NCI-H2196 treated with DMSO at 0.1 percent for 48 hours (cell line): ENCODE measurements around the gene GLIS1.

Source experiments
- DNase-seq: peaks from one replicate; lab custom pipeline; 2025; ENCODE audit not compliant: unreplicated experiment; lab: John Stamatoyannopoulos, UW

Gene GLIS1

DNA sequence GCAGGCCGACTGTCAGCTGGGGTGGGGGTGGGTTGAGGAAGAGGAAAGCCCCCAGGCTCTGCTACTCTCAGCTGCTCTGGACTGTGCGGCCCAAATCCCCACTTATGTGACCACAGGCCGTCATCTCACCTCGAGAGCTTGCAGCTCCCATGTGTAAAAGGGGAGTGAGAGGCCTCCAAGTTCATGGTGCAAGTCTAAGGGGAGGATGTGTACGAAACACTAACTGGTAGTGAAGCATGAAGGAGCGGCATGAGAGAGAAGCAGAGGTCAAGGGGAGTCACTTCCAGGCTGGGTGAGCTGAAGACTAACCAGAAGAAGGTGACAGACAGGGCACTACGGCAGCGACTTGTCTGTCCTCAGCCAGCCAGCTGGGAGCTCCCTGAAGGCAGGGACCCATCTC lies 43.8 kb downstream of the GLIS1 start:
- no peak for DNase-seq

DNA sequence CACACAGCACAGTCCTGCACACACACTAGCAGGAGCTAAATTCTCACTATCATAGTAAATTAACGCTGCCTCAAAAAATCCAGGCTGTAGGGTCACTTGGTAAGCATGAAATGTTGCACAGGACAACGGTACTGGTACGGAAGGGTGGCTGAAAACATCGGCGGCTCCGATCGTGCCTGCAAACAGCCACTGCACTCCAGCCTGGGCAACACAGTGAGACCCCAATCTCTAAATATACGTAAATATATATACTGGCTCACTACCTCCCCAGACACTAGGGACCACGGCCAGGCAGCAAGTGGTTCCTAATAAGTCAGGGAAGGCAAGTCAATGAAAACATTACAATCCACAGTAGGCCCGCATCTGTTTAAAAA lies 44.3 kb downstream of the GLIS1 start:
- DNase-seq: no peak

DNA sequence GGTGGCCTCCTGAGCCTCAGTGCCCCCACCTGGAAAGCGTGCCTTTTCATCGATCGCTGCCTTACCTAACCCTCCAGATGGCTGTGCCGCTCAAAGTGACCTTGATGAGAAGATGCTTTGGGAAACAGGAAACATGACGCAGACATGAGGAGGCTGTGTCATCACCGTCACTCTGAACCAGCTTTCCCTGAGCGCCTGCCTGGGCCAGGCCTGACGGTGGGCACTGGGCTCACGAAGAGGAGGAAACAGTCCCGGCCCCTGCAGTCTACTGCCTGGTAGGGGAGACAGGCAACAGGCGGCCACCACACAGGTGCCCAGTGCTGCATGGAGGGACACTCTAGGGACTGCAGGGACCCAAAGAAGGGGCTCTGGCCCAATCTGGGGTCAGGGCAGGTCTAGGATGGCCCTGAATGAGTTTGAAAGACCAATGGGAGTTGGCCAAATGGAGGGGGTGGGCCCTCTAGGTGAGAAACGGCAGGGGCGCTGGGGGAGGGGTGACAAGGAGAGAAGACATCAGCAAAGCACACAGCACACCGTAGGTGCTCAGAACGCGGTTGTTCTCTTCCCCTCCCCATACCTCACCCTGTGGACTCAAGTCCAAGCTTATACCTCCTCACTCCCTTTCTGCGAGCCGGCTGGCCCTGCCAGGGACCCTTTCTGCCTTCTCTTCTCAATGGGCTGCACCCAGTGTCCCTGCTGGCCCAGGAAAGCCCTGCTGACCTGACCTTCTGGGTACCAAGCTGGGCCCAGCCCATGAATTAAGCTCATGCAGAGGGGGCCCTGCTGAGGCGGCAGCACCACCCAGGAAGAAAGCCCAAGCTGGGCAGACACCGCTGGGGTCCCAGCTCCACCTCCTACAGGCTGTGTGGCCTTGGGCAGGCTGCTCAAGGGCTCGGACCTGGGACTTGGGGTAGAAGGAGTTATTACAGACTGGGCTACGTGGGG lies 44.9 kb downstream of the GLIS1 start:
- DNase-seq: no peak

DNA sequence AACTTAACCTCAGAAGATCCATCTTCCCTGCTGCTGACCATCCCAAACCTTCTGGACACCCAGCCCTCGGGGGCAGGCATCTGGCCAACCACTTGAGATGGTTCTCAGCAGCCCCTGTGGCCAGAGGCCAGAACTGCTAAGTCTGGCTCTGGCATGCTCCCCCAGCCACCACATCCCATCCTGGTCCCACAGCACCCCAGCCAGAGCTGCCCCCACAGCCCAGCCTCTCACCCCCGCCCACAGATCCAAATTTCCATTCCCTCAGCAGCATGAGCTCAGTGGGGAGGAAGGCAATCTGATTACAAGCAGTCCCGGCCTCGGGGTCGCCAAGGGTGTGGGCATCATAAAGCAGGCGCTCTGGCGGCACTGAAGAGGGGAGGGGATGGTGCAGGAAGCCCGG lies 45.6 kb downstream of the GLIS1 start:
- DNase-seq: no peak

DNA sequence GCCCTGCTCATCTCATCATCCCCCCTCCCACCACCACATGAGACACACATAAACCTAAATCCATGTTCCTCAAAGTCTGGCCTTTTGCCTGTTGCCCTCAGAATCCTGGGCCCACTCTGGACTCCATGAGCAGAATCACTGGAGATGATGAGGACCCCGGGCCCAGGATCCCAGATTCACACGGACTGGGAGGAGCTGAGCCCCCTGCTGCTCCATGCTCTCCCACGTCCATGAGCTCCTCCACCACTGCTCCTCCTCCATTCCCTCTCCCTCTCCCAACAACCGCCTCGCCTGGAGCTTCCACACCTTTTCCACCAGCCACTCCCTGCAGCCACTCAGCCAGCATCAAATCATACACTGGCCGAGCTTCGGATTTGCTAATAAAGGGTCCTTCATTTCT lies 47.6 kb downstream of the GLIS1 start:
- no peak for DNase-seq

DNA sequence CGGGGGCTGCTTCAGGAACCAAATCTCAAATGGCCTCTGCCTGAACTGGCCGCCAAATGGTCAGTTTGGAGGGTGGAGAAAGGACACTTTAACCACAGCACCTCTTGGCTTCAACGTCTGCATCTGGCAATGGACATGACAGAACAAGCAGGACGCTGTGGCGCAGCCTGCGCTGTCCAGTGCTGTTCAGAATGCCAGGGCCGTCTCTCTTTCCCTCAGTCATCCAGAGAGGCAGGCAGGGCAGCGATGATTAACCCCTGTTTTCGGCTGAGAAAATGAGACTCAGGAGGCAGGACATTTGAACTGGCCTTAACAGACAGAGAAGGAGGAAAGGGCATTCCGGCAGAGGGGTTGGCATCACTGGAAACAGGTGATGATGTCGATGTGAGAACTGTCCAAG lies 48.6 kb downstream of the GLIS1 start:
- DNase-seq: no peak

DNA sequence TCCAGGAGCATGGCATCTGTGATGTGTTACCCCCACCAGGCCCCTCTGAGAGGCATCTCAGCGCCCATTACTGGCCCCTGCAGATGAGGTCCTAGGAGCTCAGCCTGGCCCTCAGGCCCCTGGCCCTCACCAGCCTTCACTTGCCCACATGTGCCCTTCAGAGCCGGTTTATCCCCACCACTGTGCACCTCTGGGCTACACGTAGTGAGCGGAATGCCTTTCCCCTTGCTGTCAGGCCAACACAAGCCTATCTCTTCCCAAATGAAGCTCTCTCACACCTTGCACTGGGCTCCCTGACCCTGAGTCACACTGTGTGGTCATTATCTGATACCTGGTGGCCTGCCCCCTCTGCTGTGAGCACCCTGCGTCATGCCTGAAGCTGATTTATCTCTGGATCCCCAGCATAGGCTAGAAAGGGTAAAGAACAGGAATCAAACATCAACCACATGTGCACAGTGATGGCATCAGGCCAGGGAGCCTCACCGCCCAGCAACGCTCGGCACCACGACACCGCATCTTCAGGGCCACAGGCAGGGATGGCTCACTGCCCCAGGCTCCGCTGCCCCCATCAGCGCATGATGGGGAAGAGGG lies 49.1 kb downstream of the GLIS1 start:
- no peak for DNase-seq

DNA sequence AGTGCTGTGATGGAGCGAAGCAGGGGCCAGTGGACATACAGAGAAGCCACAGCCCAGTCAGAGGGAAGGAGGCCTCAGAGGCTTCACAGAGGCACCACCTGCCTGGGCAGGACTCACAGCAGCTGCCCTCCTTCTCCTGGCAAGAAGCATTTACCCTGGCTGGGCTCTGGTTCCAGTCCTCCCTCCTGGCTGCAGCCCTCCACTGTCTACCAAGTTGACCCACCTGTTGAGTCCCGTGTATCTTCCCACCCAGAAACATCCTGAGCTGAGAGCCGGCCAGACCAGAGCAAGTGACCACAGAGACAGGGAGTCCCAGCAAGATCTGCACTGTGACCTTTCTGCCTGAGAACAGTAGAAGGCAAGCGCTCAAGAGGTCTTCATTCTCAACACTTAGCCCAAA lies 49.7 kb downstream of the GLIS1 start:
- no peak for DNase-seq

DNA sequence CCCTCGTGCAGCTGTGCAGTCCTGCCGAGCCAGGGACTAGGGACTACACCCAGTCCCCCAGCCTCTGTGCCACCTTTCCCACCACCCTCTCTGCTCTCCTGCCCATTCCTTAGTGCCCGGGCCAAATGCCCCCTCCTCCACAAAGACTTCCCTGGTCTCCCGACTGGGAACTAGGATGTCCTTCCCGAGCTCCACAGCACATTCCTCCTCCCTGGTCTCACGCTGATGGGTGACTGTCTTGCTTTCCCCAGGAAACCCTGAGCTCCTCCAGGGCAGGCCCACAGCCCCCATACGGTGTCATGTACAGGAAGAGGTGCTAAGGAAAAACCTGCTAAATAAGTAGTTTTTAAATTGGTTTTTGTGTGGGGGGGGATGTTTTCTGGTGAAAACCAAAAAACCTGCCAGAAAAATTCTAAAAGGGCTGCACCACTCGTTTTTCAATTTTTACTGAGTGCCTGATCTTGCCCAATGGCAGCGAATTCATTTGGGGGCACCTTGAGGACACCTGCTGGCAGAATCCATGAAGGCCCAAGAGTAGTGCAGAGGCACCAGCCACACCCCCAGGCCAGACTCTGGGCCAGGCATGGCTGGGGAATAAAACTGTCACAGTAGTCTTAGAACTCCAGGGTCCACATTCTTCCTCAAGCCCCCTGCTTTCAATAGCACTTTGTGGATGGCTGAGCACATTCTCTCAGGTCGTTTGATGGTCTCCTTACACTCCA lies 50.4 kb downstream of the GLIS1 start:
- DNase-seq: no peak

DNA sequence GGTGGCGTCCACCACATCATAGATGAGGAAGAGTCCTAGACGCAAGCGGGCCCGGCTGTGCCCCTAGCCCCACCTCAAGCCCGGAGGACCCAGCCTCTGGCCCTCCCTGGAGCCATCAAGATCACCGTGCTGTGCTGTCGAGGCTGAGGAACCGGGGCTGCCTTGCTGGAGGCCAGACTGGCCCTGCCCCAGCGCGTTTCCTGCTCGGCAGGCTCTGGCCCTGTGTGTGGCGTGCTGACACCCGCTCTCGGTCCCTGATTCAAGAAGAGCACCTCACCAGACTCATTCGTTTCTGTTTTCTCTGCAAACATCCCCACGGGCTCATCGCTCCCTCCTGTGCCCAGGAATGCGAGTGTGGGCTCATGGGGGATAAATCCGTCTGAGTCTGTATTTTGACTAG lies 51.1 kb downstream of the GLIS1 start:
- no peak for DNase-seq

DNA sequence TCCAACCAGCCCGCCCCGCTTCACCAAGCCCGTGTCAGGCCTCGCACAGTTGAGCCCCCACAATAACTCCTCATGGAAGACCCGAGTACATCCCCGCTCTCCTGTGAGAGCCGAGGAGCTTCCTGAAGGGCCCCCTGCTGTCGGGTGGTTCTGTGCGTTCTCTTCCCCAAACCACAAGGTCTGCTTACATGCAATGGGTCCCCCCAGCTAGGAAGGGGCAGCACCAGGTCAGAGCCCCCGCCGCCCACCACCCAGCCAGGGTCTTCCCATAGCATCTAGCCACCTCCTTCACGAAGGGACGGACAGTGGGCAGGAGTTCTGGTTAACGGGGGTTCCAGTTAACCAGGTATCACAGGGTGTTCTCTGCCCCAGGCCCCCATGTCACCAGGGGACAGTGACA lies 51.5 kb downstream of the GLIS1 start:
- no peak for DNase-seq

DNA sequence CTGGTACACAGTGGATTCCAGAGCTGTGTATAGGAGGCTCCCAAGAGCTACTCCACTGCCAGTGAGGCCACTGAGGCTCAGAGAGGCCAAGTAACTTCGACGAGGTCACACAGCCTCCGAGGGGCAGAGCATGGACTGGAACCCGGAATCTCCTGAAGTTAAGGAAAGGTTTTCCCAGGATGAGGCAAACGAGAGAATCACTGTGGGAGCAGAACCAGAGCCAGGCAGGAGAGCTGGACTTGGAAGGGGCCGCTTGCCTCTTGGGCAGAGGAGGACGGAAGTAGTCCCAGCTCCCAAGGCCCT lies 52.0 kb downstream of the GLIS1 start:
- DNase-seq: no peak

DNA sequence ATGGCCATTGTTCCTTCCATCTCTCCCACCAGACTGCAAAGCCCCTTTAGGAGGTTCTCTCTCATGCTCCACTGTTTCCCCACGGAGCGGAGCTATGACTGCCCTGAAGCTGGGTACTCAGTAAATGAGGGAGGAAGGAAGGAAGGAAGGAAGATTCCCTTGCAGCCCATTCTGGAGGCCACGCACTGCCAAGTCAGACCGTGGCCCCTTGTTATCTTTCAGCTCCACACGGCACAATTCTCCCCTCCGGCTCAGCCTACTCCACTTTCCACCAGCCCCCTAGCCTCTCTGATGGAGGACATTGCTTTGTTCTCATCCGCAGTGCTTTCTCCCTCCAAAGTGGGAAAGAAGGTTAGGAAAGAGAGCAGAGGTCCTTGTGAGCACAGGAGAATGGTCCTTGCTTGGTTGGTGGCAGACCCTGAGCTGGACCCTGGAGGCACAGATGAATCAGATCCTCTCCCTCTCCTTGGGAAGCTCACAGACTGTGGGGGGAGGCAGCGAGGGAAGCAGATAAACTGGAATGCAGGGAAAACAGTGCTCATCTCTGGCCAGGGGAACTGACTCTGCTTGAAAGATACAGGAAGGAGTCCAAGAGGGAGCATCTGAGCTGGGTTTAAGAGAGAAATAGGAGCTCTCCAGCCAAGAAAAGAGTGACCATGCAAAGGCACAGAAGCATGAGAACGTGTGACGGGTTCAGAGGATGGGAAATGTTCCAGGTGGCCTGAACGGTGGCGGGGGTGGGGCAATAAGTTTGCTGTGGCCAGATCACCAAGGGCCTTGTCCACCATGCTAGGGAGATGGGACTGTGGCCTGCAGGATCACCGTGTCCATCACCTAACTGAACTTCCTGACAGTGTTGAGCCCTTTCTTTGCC lies 52.6 kb downstream of the GLIS1 start:
- no peak for DNase-seq

DNA sequence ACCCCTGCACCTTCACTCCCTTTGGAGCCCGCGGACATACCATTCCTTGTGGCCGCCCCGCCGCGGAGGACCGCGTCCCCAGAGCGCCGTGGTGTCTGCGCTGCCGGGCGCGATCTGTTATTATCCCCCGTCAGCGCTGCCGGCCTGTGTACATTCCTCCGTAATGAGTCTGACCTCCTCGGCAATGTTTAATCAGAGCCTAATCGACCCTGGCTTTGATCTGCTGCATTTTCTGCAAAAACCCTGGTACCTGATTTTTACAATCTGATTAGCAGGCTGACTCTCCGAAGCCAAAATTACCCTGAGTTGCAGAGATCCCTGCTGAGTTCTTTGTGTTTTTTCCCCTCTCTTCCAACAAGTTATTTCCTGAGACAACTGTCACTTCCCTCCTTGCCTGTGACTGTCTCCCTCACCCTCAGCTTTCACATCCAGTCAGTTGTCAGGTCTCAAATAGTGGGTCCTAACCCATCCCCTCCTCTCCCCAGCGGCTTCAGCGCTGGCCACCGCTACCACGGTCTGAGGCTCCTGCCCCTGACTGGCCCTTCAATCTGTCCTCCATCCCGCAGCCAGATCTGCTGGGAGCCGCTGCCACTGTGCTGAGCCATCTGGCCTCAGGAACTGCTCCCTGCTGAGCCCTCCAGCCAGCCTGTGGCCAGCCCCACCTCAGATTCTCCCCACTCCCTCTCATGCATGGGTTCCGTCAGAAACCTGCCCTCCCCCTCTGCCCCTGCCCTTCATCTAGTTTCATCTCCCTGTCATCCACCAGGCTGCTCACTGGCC lies 53.5 kb downstream of the GLIS1 start:
- DNase-seq: no peak

DNA sequence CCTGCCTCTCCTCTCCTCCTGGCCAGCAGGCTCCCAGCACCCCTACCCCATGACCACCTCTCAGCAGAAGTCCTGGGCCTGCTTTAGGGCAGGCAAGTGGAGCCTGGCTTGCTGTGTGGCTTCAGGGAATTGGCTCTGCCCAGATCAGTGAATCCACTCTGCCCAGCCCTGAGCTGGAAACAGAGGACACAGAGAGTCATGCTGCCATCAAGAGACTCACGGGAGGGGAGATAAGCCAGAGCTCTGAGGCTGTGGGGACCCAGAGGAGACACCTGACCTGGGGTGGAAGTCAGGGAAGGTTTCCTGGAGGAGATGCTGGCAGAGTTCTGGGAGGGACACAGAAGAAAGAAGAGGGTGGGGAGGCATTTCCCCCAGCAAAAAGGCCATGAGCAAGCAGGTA lies 54.2 kb downstream of the GLIS1 start:
- DNase-seq: no peak

DNA sequence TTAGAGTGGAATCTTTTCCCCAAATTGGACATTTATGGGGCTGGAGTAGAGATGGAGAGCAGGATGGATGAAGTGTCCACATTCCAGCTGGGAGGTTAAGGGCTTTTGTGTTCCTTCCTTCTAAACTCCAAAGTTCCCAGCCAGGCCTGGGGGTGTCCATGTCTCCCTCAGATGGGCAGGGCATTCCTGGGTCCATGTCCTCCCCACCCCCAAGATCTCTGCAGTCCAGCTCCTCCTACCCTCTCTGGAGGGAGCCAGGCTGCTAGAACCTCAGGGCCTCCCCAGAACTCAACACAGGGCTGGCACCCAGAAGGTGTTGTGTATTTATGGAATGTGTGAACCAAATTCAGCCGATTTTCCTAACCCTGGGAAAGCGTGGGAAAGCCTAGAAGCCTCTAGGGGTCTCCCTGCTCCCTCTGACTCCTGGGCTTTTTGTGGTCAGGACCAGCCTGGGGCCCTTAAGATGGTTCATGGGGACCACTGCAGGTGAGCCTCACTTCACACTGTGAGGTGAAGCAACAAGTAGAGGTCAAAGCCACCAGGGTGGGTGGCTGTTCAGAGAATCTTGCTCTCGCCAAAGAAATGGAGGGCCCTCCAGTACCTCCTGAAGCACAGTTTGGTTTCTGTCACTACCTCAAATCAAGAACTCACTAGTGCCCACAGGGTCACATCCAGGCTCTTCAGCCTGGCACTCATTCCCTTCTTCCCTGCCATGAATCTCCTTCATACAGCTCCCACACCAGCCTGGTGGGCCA lies 54.8 kb downstream of the GLIS1 start:
- DNase-seq: no peak

DNA sequence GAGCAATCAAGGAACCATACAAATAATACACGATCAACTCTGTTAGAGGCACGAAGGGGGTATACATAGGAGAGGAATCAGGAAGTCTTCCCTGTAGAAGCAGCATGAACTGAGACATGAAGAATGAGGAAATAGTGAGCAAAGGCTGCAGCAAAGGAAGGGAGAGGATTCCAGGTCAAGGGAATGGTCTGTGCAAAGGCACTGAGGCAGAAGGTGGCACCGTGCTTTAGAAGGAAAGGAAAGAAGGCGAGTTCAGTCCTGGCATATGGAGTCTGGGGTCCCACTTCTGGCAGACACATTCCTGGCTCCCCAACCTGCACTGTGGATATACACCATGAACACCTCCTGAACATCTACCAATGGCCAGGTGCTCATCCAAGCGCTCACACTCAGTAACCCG lies 56.1 kb downstream of the GLIS1 start:
- no peak for DNase-seq

DNA sequence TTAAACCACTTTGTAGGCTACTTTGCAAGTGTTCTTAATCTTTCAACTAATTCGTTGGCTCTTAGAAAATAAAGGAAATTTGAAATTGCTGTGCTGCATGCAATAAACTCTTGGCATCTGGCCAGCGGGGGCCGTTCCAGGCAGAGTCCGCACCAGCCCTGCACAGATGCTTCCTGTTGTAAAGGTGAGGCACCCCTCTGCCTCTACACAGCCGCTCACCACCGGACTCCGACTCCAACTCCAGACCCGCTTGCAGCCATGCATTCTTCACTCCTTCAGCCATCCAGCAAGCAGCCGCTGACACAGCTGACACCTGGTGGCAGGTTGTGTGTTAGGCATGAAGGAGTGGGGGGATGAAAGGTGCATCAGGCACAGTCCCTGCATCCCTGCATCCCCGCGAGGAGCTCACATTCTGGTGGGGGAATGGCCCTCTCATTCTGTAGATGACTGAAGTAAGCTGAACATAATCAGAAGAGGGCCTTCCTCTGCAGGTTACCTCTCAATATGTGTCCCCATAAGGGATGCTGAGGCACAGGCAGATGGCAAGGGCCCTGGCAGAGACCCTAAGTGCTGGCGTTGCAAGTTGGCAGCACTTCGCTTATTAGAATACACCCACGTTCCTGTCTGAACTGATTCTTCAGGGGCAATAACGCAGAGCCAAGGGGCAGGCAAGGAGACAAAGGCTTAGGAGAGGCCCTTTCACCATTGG lies 56.8 kb downstream of the GLIS1 start:
- no peak for DNase-seq

DNA sequence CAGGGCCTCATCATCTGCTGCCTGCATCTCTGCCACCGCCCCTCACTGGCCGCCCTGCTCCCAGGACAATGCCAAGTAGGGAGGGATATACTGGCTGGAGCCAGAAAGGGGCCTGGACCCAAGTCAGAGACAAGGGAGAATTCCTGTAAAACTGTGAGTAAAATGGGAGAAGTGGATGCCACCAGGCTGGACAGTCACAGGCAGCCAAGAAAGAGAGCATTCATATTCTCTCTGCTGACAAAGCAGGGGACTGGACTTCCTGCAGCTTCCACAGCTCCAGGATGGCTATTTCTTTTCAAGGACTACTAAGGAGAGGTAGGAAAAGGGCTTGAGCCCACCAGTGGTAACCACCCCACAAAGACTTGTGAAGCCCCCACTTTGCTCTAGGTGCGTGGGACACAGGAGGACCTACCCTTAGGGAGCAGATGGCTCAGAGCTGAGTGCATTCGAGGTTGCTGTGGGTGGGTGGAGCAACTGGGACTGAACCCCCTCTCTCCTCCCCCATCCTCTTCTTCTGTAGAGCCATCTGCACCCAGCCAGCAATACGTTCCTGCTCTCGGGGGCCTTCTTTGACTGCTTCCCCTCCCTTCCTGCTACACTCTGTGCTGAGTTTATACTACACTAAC lies 57.5 kb downstream of the GLIS1 start:
- no peak for DNase-seq
